Lower lobe of right lung (tissue), 2 donors: ENCODE results near the gene TRDMT1. TPM values are rescaled to one million over a fixed set of nuclear protein-coding genes. Genes with fewer than 3 reads are reported as not detected.

Experiments
- ATAC-seq, 2 donors: fragments of 200-7000 bp; cut with Tn5 transposase; one replicate each; pipeline ENCODE4 v1.9.1; 2020 to 2022; ENCODE audit warnings: mild to moderate bottlenecking in 2 of 2, moderate library complexity in 2 of 2
- DNase-seq: peaks from one replicate; pipeline ENCODE4 v3.0.0-alpha.2; 2020
- H3K27ac ChIP-seq: fragments of 200-600 bp; one replicate; pipeline ENCODE4 v1.8.0; 2022
- H3K27me3 ChIP-seq: fragments of 200-600 bp; one replicate; pipeline ENCODE4 v1.8.0; 2022; ENCODE audit warnings: low read depth
- H3K36me3 ChIP-seq: fragments of 200-600 bp; one replicate; pipeline ENCODE4 v1.8.0; 2022; ENCODE audit warnings: mild to moderate bottlenecking
- H3K4me1 ChIP-seq: fragments of 200-600 bp; one replicate; pipeline ENCODE4 v1.8.0; 2022
- H3K4me3 ChIP-seq: fragments of 200-600 bp; one replicate; pipeline ENCODE4 v1.8.0; 2022; ENCODE audit warnings: mild to moderate bottlenecking
- H3K9me3 ChIP-seq: fragments of 200-600 bp; one replicate; pipeline ENCODE4 v1.8.0; 2022
- intact Hi-C: fragments of 100-400 bp; cut with DNase I; formaldehyde crosslinking; loops from one replicate; pipeline ENCODE4 v1.11.0; 2022
- total RNA-seq: library from RNA; stranded (reverse); fragmentation: NEBNext Ultra II Directional; extraction: Animal tissue kit (Norgen Biotek cat#: 25700); gene quantifications from one replicate; pipeline ENCODE4 v1.2.1, GENCODE V29; 2021
- TF ChIP-seq, protein P1 (sequence below): fragments of 200-600 bp; IDR thresholded peaks from one replicate; pipeline ENCODE4 v1.8.0; 2022; ENCODE audit warnings: antibody characterized with exemption, mild to moderate bottlenecking
- donor health status: DM: no; HTN: yes; CAD: no; lungs with severe emphysema.

TRDMT1 gene
- total RNA-seq, 1 donor from 2014 or later = 7.9 TPM

DNA sequence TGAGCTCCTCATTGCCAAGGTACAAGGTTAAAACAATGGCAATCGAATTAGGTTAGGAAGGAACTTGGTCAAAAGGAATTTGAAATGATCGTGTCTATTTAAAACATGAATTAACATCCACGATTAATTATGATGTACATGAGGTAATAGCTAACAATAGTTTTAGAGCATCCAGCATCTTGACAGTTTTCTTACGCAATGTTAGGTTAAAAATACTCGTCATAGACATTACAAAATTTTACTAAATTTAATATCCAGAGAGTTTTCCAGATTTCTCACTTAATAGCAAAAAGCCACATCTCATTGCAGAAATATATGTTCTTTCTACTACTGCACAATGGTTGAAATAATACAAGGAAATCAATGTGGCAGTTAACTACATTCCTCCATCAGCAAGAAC lies 94.5 kb downstream of the TRDMT1 start:
- intact Hi-C loops = no loop called here
- TF ChIP-seq, protein P1, sequence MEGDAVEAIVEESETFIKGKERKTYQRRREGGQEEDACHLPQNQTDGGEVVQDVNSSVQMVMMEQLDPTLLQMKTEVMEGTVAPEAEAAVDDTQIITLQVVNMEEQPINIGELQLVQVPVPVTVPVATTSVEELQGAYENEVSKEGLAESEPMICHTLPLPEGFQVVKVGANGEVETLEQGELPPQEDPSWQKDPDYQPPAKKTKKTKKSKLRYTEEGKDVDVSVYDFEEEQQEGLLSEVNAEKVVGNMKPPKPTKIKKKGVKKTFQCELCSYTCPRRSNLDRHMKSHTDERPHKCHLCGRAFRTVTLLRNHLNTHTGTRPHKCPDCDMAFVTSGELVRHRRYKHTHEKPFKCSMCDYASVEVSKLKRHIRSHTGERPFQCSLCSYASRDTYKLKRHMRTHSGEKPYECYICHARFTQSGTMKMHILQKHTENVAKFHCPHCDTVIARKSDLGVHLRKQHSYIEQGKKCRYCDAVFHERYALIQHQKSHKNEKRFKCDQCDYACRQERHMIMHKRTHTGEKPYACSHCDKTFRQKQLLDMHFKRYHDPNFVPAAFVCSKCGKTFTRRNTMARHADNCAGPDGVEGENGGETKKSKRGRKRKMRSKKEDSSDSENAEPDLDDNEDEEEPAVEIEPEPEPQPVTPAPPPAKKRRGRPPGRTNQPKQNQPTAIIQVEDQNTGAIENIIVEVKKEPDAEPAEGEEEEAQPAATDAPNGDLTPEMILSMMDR = no peak
- no peaks in the 10 kb centered on the region for H3K4me1 ChIP-seq
- no peak for DNase-seq
- no peak for ATAC-seq
- no peaks in the 10 kb centered on the region for H3K27me3 ChIP-seq
- no peaks in the 10 kb centered on the region for H3K36me3 ChIP-seq
- H3K27ac ChIP-seq = no peak overlapping the region
- no peak overlapping the region for H3K4me3 ChIP-seq
- no peaks in the 10 kb centered on the region for H3K9me3 ChIP-seq

GRCh38 chr10:17101910-17102266 lies 99.6 kb downstream of the TRDMT1 start:
- TF ChIP-seq, protein P1 = no peak
- H3K4me3 ChIP-seq = no peak overlapping the region
- intact Hi-C loops = no loop called here
- no peaks in the 10 kb centered on the region for H3K27me3 ChIP-seq
- no peaks in the 10 kb centered on the region for H3K4me1 ChIP-seq
- H3K9me3 ChIP-seq = no peaks in the 10 kb centered on the region
- DNase-seq = no peak
- no peak overlapping the region for H3K27ac ChIP-seq
- ATAC-seq = no peak
- no peaks in the 10 kb centered on the region for H3K36me3 ChIP-seq

- no peak overlapping the region for H3K27ac ChIP-seq
These were observed 100.1 kb downstream of the TRDMT1 start for GRCh38 chr10:17101257-17101909.

GRCh38 chr10:17100586-17100985 lies 100.9 kb downstream of the TRDMT1 start:
- no peak for DNase-seq
- H3K27ac ChIP-seq = no peak overlapping the region
- ATAC-seq = no peak

More at GRCh38 chr10:17101257-17101909, 100.1 kb downstream of the TRDMT1 start:
- Histone ChIP-seq H3K4me1 (no peaks in the 10 kb centered on the region), H3K36me3 (no peaks in the 10 kb centered on the region), H3K9me3 (no peaks in the 10 kb centered on the region), H3K27me3 (no peaks in the 10 kb centered on the region), H3K4me3 (no peak overlapping the region)
- intact Hi-C loops = no loop called here
- TF ChIP-seq, protein P1 = no peak
- DNase-seq = no peak
- ATAC-seq = no peak

GRCh38 chr10:17098012-17098411 lies 103.5 kb downstream of the TRDMT1 start:
- Histone ChIP-seq H3K36me3 (no peaks in the 10 kb centered on the region), H3K9me3 (no peaks in the 10 kb centered on the region), H3K27ac (no peak overlapping the region), H3K4me3 (no peak overlapping the region), H3K4me1 (no peaks in the 10 kb centered on the region), H3K27me3 (no peaks in the 10 kb centered on the region)
- intact Hi-C loops = no loop called here
- DNase-seq = no peak
- ATAC-seq = no peak
- TF ChIP-seq, protein P1 = no peak

More at GRCh38 chr10:17100586-17100985, 100.9 kb downstream of the TRDMT1 start:
- H3K36me3 ChIP-seq = no peaks in the 10 kb centered on the region
- H3K9me3 ChIP-seq = no peaks in the 10 kb centered on the region
- no peak overlapping the region for H3K4me3 ChIP-seq
- H3K27me3 ChIP-seq = no peaks in the 10 kb centered on the region
- intact Hi-C loops = no loop called here
- no peaks in the 10 kb centered on the region for H3K4me1 ChIP-seq
- TF ChIP-seq, protein P1 = no peak

Other genes starting within 250 kb of the TRDMT1 start
- gene CUBN, start 71.9 kb downstream of the TRDMT1 start, total RNA-seq = 2.2 TPM
- gene VIM, start 26.6 kb upstream of the TRDMT1 start, total RNA-seq = 1,797 TPM